Measurements from ENCODE around the gene TSSC4. TPM values are rescaled to one million over a fixed set of nuclear protein-coding genes. Genes with fewer than 3 reads are reported as not detected.

The TSSC4 gene
- total RNA-seq, 4 donors from 2014 or later: 11.0 to 66.5 (median 26.2) TPM

GRCh38 chr11:2450321-2451041 lies 49.9 kb downstream of the TSSC4 start:
- H3K27ac ChIP-seq: no peak overlapping the region
- no peak for DNase-seq
- intact Hi-C loops (cut with DNase I; ENCODE audit: low total_unique reads): no loop called here
- no peak overlapping the region for H3K4me3 ChIP-seq
- H3K27me3 ChIP-seq: no peaks in the 10 kb centered on the region
- H3K4me1 ChIP-seq: no peaks in the 10 kb centered on the region
- TF ChIP-seq POLR2A (IDR thresholded peaks at IDR 0.05) (no peak), CTCF (IDR thresholded peaks at IDR 0.05) (no peak)
- H3K9me3 ChIP-seq: no peaks in the 10 kb centered on the region
- H3K36me3 ChIP-seq: no peaks in the 10 kb centered on the region

- Histone ChIP-seq H3K27ac (no peak overlapping the region), H3K4me1 (no peaks in the 10 kb centered on the region), H3K27me3 (no peaks in the 10 kb centered on the region), H3K4me3 (no peak overlapping the region), H3K9me3 (no peaks in the 10 kb centered on the region), H3K36me3 (no peaks in the 10 kb centered on the region)
- no peak for DNase-seq
- intact Hi-C loops (cut with DNase I; ENCODE audit: low total_unique reads): no loop called here
- TF ChIP-seq POLR2A (IDR thresholded peaks at IDR 0.05): no peak
Observed at GRCh38 chr11:2451336-2451735, 50.8 kb downstream of the TSSC4 start.

GRCh38 chr11:2451916-2452315 lies 51.4 kb downstream of the TSSC4 start:
- Histone ChIP-seq H3K36me3 (no peaks in the 10 kb centered on the region), H3K27me3 (no peaks in the 10 kb centered on the region), H3K9me3 (no peaks in the 10 kb centered on the region), H3K4me1 (no peaks in the 10 kb centered on the region), H3K27ac (no peak overlapping the region), H3K4me3 (no peak overlapping the region)
- no peak for DNase-seq
- intact Hi-C loops (cut with DNase I; ENCODE audit: low total_unique reads): no loop called here
- TF ChIP-seq CTCF (IDR thresholded peaks at IDR 0.05) (no peak), POLR2A (IDR thresholded peaks at IDR 0.05) (no peak)

GRCh38 chr11:2452321-2453012 lies 51.9 kb downstream of the TSSC4 start:
- DNase-seq: no peak
- H3K27me3 ChIP-seq: no peaks in the 10 kb centered on the region

GRCh38 chr11:2453436-2453835 lies 52.9 kb downstream of the TSSC4 start:
- Histone ChIP-seq H3K9me3 (no peaks in the 10 kb centered on the region), H3K4me3 (no peak overlapping the region), H3K27me3 (no peaks in the 10 kb centered on the region), H3K4me1 (no peaks in the 10 kb centered on the region), H3K27ac (no peak overlapping the region), H3K36me3 (no peaks in the 10 kb centered on the region)
- DNase-seq: no peak
- no peak for TF ChIP-seq POLR2A (IDR thresholded peaks at IDR 0.05)
- no peak for TF ChIP-seq CTCF (IDR thresholded peaks at IDR 0.05)
- intact Hi-C loops (cut with DNase I; ENCODE audit: low total_unique reads): no loop called here

More at GRCh38 chr11:2452321-2453012, 51.9 kb downstream of the TSSC4 start:
- H3K36me3 ChIP-seq: no peaks in the 10 kb centered on the region
- intact Hi-C loops (cut with DNase I; ENCODE audit: low total_unique reads): no loop called here
- no peaks in the 10 kb centered on the region for H3K4me1 ChIP-seq
- no peak for TF ChIP-seq POLR2A (IDR thresholded peaks at IDR 0.05)
- H3K27ac ChIP-seq: no peak overlapping the region
- no peaks in the 10 kb centered on the region for H3K9me3 ChIP-seq
- no peak overlapping the region for H3K4me3 ChIP-seq

Small RNAs within 50 kb of the gene (small RNA-seq; reads per million reads assigned to genes)
- gene RF00019: not detected

Other genes with a start within 250 kb of the TSSC4 start
- not detected for gene INS, start 239.5 kb upstream of the TSSC4 start, total RNA-seq
- 1 to 10 TPM in 1 of 4 donors, under 1 TPM in 1, not detected in 2; 0.37 to 1.3 TPM for gene TH, start 228.9 kb upstream of the TSSC4 start, total RNA-seq
- 1 to 10 TPM in 3 of 4 donors, not detected in 1; 1.0 to 1.6 (median 1.5) TPM for gene ASCL2, start 130.2 kb upstream of the TSSC4 start, total RNA-seq
- gene C11orf21, start 98.8 kb upstream of the TSSC4 start, total RNA-seq: 1 to 10 TPM in 2 of 4 donors, not detected in 2; 1.7 to 1.8 TPM
- gene TSPAN32, start 98.7 kb upstream of the TSSC4 start, total RNA-seq: 1 to 10 TPM in 2 of 4 donors, not detected in 2; 2.5 to 3.3 TPM
- 100 to 1,000 TPM; 394 to 852 (median 626) TPM for gene CD81, start 23.4 kb upstream of the TSSC4 start, total RNA-seq
- under 1 TPM in 1 of 4 donors, not detected in 3; 0.21 TPM for gene TRPM5, start 43.8 kb downstream of the TSSC4 start, total RNA-seq
- gene KCNQ1, start 44.3 kb downstream of the TSSC4 start, total RNA-seq: 10 to 100 TPM in 1 of 4 donors, 1 to 10 TPM in 3; 2.6 to 10.4 (median 5.4) TPM

Data from uterus (tissue), 4 donors.